ENCODE measurements around the gene ZNF146. TPM values are rescaled to one million over a fixed set of nuclear protein-coding genes. Genes with fewer than 3 reads are reported as not detected.
"Not testable (repeated sequence)": the region's sequence is repeated elsewhere in the genome, so short reads cannot be mapped to it uniquely, and the experiment has no call there.

The ZNF146 gene
- total RNA-seq, 8 experiments from 2014 or later = 68.8 to 141 (median 114) TPM

DNA sequence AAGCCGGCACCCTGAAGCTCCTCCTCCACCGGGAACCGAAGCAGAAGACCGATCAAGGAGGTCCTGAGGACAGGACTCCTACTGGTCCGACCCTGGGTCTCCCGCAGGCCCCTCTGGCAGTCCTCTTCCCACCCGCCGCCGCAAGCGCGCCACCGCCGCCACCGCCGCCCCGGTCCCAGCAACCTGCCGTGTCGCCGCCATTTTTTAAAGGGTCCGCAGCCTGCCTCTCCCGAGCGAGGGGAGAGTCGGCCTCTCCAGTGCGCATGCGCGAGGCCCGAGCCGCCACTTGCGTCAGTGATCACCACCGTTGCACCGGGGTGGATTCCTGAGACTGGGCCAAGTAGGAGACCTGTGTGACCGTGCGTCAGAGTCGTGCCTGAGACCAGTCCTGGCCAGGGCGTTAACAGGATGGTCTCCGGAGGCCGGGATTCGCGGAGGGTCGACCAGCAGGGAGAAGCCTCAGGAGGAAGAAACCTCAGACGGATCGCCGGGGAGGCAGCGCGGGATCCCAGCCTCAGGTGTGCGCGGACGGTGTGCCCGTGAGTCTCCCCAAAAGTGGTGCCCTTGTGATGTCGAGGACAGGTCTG lies 51.6 kb downstream of the ZNF146 start:
- H3K27ac ChIP-seq = no peak overlapping the region
- H3K4me3 ChIP-seq = peak overlapping the region in 1 of 5 donors; percentile 35
- H3K4me1 ChIP-seq (replicated peaks in 1 of 2) = no peaks in the 10 kb centered on the region
- WGBS, 10 experiments = 90 to 91% methylated on average over 4 to 12 of the region's 50 CpGs; no CpG with 5 or more reads in 8 of the 10 experiments
- in situ Hi-C loops (cut with MboI; ENCODE audit: low pct_unique_long_range_greater_than_20kb in 2 of 9, low sequenced_read_pairs in 9 of 9, unreplicated experiment in 9 of 9) = no loop called here
- ATAC-seq (replicated peaks in 6 of 8) = peak in 1 of 8 experiments; percentile 81

DNA sequence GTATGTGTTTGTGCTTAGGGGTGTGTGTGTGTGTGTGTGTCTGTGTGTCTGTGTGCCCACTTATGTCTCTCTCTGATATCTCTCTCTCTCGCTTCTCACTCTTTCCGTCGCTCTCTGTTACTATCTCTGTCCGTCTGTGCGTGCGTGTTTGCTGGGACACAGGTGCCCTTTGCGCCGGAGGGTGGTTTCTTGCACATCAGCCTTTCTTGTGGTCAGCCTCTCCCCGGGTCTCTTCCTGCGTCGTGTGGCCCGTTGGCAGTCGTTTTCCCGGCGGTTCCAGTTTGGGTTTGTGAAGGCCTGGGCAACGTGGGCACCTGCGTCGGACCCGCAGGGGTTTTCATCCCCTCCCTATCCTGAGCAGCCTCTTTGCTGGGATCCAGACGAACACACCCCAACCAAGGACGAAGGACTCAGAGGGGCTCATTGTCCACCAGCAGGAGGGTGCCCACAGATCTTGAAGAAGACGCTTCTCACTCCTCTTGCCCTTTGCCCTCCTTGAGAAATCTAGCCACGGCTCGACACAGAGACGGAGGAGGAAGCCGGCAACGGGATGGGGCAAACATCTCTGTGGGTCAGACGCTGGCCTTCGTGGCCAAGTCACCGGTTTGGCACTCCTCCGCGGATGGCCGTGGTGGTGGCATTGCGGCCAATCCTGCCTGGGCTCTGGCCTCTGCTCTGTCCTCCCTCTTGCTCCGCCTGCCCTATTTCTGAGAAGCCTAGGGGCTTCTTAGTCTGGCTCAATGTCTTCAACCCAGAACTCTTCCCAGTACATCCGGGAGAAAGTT lies 52.3 kb downstream of the ZNF146 start:
- in situ Hi-C loops (cut with MboI; ENCODE audit: low pct_unique_long_range_greater_than_20kb in 2 of 9, low sequenced_read_pairs in 9 of 9, unreplicated experiment in 9 of 9) = no loop called here
- Histone ChIP-seq H3K4me1 (replicated peaks in 1 of 2) (no peaks in the 10 kb centered on the region), H3K27ac (no peak overlapping the region), H3K4me3 (no peak overlapping the region)
- no peak for ATAC-seq (replicated peaks in 6 of 8)
- 80 to 93% methylated on average over 3 of the region's 36 CpGs; no CpG with 5 or more reads in 8 of the 10 experiments for WGBS, 10 experiments

DNA sequence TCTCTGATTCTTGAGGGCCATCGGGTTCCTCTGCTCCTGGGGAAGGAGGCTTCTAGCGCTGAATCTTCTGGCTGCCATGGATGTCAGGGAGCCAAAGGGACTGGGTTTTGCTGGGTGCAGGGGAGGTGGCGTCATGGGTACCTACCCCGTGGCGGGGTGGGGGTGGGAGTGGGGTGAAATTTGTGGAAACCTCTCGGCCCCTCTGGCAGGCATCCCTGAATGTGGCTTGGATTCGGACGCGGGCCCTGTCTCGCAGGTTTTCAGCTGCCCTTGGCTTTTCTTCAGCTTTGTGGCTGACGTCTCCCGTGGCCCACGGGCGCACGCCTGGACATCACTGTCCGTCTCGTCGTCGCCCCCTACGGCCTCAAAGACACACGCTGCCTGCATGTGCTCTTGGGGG lies 53.2 kb downstream of the ZNF146 start:
- H3K27ac ChIP-seq; ATAC-seq (replicated peaks in 6 of 8); H3K4me3 ChIP-seq; H3K4me1 ChIP-seq (replicated peaks in 1 of 2); in situ Hi-C loops (cut with MboI; ENCODE audit: low pct_unique_long_range_greater_than_20kb in 2 of 9, low sequenced_read_pairs in 9 of 9, unreplicated experiment in 9 of 9): not testable (repeated sequence)
- WGBS, 10 experiments = no CpG with 5 or more reads among the region's 21 CpGs

DNA sequence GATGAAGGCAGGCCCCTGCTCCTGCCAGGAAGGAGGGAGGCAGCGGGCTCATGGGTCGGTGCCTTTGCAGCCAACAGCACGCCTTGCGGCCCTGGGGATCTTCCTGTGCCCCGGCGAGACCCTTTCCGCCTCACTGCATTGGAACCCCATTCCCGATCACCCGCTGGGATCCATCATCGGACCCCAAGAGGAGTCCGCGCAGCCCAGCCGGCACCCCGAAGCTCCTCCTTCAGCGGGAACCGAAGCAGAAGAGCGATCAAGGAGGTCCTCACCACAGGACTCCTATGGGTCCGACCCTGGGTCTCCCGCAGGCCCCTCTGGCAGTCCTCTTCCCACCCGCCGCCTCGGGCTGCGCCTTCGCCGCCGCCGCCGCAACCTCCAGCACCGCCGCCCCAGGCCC lies 53.7 kb downstream of the ZNF146 start:
- in situ Hi-C loops (cut with MboI; ENCODE audit: low pct_unique_long_range_greater_than_20kb in 2 of 9, low sequenced_read_pairs in 9 of 9, unreplicated experiment in 9 of 9); ATAC-seq (replicated peaks in 6 of 8); H3K4me3 ChIP-seq; H3K27ac ChIP-seq; H3K4me1 ChIP-seq (replicated peaks in 1 of 2): not testable (repeated sequence)
- no CpG with 5 or more reads among the region's 30 CpGs for WGBS, 10 experiments

DNA sequence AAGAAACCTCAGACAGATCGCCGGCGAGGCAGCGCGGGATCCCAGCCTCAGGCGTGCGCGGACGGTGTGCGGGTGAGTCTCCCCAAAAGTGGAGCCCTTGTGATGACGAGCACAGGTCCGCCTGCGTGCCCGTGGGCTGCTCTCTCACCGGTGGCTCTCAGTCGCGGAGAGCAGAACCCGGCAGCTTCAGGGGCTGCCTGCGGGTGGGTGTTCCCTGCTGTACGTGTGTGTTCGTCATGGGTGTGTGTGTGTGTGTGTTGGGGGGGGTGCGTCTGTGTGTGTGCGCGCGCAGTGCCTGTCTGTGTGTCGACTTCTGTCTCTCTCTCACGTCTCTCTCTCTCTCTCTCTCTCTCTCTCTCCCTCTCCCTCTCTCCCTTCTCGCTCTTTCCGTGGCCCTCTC lies 54.4 kb downstream of the ZNF146 start:
- ATAC-seq (replicated peaks in 6 of 8); H3K27ac ChIP-seq; H3K4me1 ChIP-seq (replicated peaks in 1 of 2); in situ Hi-C loops (cut with MboI; ENCODE audit: low pct_unique_long_range_greater_than_20kb in 2 of 9, low sequenced_read_pairs in 9 of 9, unreplicated experiment in 9 of 9); H3K4me3 ChIP-seq: not testable (repeated sequence)
- whole genome bisulfite sequencing, 10 experiments = no CpG with 5 or more reads among the region's 29 CpGs

Other genes starting within 250 kb of the ZNF146 start
- 10 to 100 TPM; 10.6 to 23.5 (median 18.1) TPM for gene SDHAF1, start 219.9 kb upstream of the ZNF146 start, total RNA-seq
- 1 to 10 TPM in 2 of 8 experiments, under 1 TPM in 6; 0.33 to 2.2 (median 0.56) TPM for gene SYNE4, start 206.3 kb upstream of the ZNF146 start, total RNA-seq
- 10 to 100 TPM; 12.0 to 42.9 (median 19.7) TPM for gene ALKBH6, start 200.9 kb upstream of the ZNF146 start, total RNA-seq
- gene CLIP3, start 182.2 kb upstream of the ZNF146 start, total RNA-seq = 10 to 100 TPM in 6 of 8 experiments, 1 to 10 TPM in 2; 2.7 to 33.8 (median 13.1) TPM
- gene THAP8, start 160.8 kb upstream of the ZNF146 start, total RNA-seq = 10 to 100 TPM in 2 of 8 experiments, 1 to 10 TPM in 6; 3.7 to 13.0 (median 6.5) TPM
- gene WDR62, start 160.2 kb upstream of the ZNF146 start, total RNA-seq = 10 to 100 TPM in 1 of 8 experiments, 1 to 10 TPM in 4, under 1 TPM in 3; 0.49 to 12.6 (median 1.3) TPM
- gene OVOL3, start 104.0 kb upstream of the ZNF146 start, total RNA-seq = under 1 TPM in 1 of 8 experiments, not detected in 7; 0.54 TPM
- gene POLR2I, start 100.2 kb upstream of the ZNF146 start, total RNA-seq = 100 to 1,000 TPM in 6 of 8 experiments, 10 to 100 TPM in 2; 87.3 to 171 (median 111) TPM
- gene TBCB, start 99.6 kb upstream of the ZNF146 start, total RNA-seq = 100 to 1,000 TPM; 134 to 390 (median 281) TPM
- gene CAPNS1, start 75.0 kb upstream of the ZNF146 start, total RNA-seq = 100 to 1,000 TPM; 146 to 839 (median 321) TPM
- 10 to 100 TPM in 1 of 8 experiments, 1 to 10 TPM in 3, under 1 TPM in 3, not detected in 1; 0.54 to 66.9 (median 1.3) TPM for gene COX7A1, start 62.7 kb upstream of the ZNF146 start, total RNA-seq
- gene ZNF565, start 441 bp upstream of the ZNF146 start, total RNA-seq = 1 to 10 TPM; 2.9 to 5.7 (median 4.8) TPM
- gene ZFP14, start 164.1 kb downstream of the ZNF146 start, total RNA-seq = 10 to 100 TPM in 4 of 8 experiments, 1 to 10 TPM in 4; 2.1 to 13.8 (median 10.6) TPM
- gene ZFP82, start 203.5 kb downstream of the ZNF146 start, total RNA-seq = 10 to 100 TPM in 5 of 8 experiments, 1 to 10 TPM in 3; 3.3 to 14.9 (median 12.5) TPM

Measured in motor neuron (in vitro differentiated cells).